HG02973 (cell line): Measurements from ENCODE around the gene CLEC18C.
"Not testable (repeated sequence)": the region's sequence is repeated elsewhere in the genome, so short reads cannot be mapped to it uniquely, and the experiment has no call there.

Source experiments
- ATAC-seq: cut with Tn5 transposase; IDR thresholded peaks from one replicate; pipeline ENCODE4 v1.9.1; 2021; ENCODE audit warnings: moderate library complexity; ENCODE audit not compliant: unreplicated experiment

The CLEC18C gene

GRCh38 chr16:70173212-70173837, at the start of gene CLEC18C:
Gene CLEC18C (plus strand): TSS chr16:70173787. CDS start chr16:70174279, 492 bp downstream.
- ATAC-seq, result not testable (repeated sequence)

- not testable (repeated sequence) for ATAC-seq
Observed at GRCh38 chr16:70123822-70124221, 49.8 kb upstream of the CLEC18C start.

- not testable (repeated sequence) for ATAC-seq
Observed at GRCh38 chr16:70126226-70126625, 47.4 kb upstream of the CLEC18C start.

GRCh38 chr16:70127706-70128105, 45.9 kb upstream of the CLEC18C start:
- not testable (repeated sequence) for ATAC-seq

GRCh38 chr16:70128844-70129243, 44.7 kb upstream of the CLEC18C start:
- ATAC-seq, result not testable (repeated sequence)

GRCh38 chr16:70135796-70136195, 37.8 kb upstream of the CLEC18C start:
- not testable (repeated sequence) for ATAC-seq

- ATAC-seq, result not testable (repeated sequence)
Observed at GRCh38 chr16:70136595-70136994, 37.0 kb upstream of the CLEC18C start.

- not testable (repeated sequence) for ATAC-seq
Observed at GRCh38 chr16:70142739-70143138, 30.8 kb upstream of the CLEC18C start.

- ATAC-seq, result not testable (repeated sequence)
Observed at GRCh38 chr16:70143231-70143895, 30.2 kb upstream of the CLEC18C start.

GRCh38 chr16:70147853-70148252, 25.7 kb upstream of the CLEC18C start:
- not testable (repeated sequence) for ATAC-seq

- ATAC-seq, result not testable (repeated sequence)
Observed at GRCh38 chr16:70148453-70148852, 25.1 kb upstream of the CLEC18C start.

- not testable (repeated sequence) for ATAC-seq
Observed at GRCh38 chr16:70149296-70149695, 24.3 kb upstream of the CLEC18C start.

- ATAC-seq, result no peak
Observed at GRCh38 chr16:70151391-70151790, 22.2 kb upstream of the CLEC18C start.

GRCh38 chr16:70151941-70152509, 21.6 kb upstream of the CLEC18C start:
- no peak for ATAC-seq

GRCh38 chr16:70152578-70153302, 20.8 kb upstream of the CLEC18C start:
- ATAC-seq, result no peak

- not testable (repeated sequence) for ATAC-seq
Observed at GRCh38 chr16:70154736-70155135, 18.9 kb upstream of the CLEC18C start.

GRCh38 chr16:70156207-70156978, 17.2 kb upstream of the CLEC18C start:
- ATAC-seq, result no peak

- ATAC-seq, result no peak
Observed at GRCh38 chr16:70157105-70157476, 16.5 kb upstream of the CLEC18C start.

GRCh38 chr16:70157477-70158260, 15.9 kb upstream of the CLEC18C start:
- no peak for ATAC-seq
